RWPE1 (cell line): ENCODE measurements around the gene PDP2.

Experiments
- CTCF ChIA-PET: fragments of 350-600 bp; sonication (Branson Sonifier 250); formaldehyde crosslinking; extraction: SDS; loops from one replicate; lab custom pipeline; 2021; lab: Yijun Ruan, JAX
- POLR2A ChIA-PET: fragments of 400-600 bp; formaldehyde crosslinking; extraction: SDS; loops from one replicate; lab custom pipeline; 2020; ENCODE audit warnings: antibody characterized with exemption; ENCODE audit not compliant: low non-redundant PET; lab: Yijun Ruan, JAX
- DNase-seq: peaks from one replicate; pipeline ENCODE4 v3.0.0; 2012; ENCODE audit warnings: low spot score
- H3K27ac ChIP-seq: fragments of 450-650 bp; 2 replicates; pipeline ENCODE4 v1.5.1; 2017
- CTCF ChIP-seq: fragments of 450-650 bp; conservative IDR thresholded peaks from 2 replicates; pipeline ENCODE4 v1.5.1; 2017; ENCODE audit warnings: low read depth, mild to moderate bottlenecking

Gene PDP2

GRCh38 chr16:66850115-66850815 is 30.1 kb upstream of the PDP2 start:
- POLR2A ChIA-PET, result no interaction called here
- DNase-seq, result no peak
- CTCF ChIA-PET, result interaction anchor here (0.6 to 0.9 kb wide), 3 partner anchors 18 to 31 kb away, joined by 3 to 4 read pairs (median 4); no protein-coding TSS in a partner anchor
- no peak for TF ChIP-seq CTCF
- no peak overlapping the region for H3K27ac ChIP-seq

GRCh38 chr16:66851166-66851964 is 28.9 kb upstream of the PDP2 start:
- TF ChIP-seq CTCF, result no peak
- ChIA-PET CTCF (interaction anchor here (0.5 to 0.7 kb wide), 4 partner anchors 17 to 489 kb away, joined by 3 to 4 read pairs (median 3); no protein-coding TSS in a partner anchor), POLR2A (no interaction called here)
- no peak for DNase-seq
- no peak overlapping the region for H3K27ac ChIP-seq

- no peak overlapping the region for H3K27ac ChIP-seq
- POLR2A ChIA-PET, result no interaction called here
- TF ChIP-seq CTCF, result no peak
- DNase-seq, result no peak
- CTCF ChIA-PET, result no interaction called here
Measured at GRCh38 chr16:66853261-66854139, 26.8 kb upstream of the PDP2 start.

GRCh38 chr16:66856184-66856730 is 24.1 kb upstream of the PDP2 start:
- no peak overlapping the region for H3K27ac ChIP-seq
- ChIA-PET POLR2A (interaction anchor here (0.6 kb wide), 1 partner anchor 31 kb away, joined by 3 read pairs; no protein-coding TSS in a partner anchor), CTCF (interaction anchor here (0.6 to 1.1 kb wide), 2 partner anchors 12 to 13 kb away, joined by 4 to 8 read pairs; no protein-coding TSS in a partner anchor)
- no peak for DNase-seq
- no peak for TF ChIP-seq CTCF

- POLR2A ChIA-PET, result no interaction called here
- DNase-seq, result no peak
- TF ChIP-seq CTCF, result no peak
- no peak overlapping the region for H3K27ac ChIP-seq
- CTCF ChIA-PET, result interaction anchor here (0.6 to 1.2 kb wide), 3 partner anchors 11 to 26 kb away, joined by 3 to 8 read pairs (median 4); partner anchors contain the start of gene NAE1
Measured at GRCh38 chr16:66856801-66857200, 23.5 kb upstream of the PDP2 start.
